Thoracic aorta (tissue), 2 donors: ENCODE data around the gene TMEM255B. TPM values are rescaled to one million over a fixed set of nuclear protein-coding genes. Genes with fewer than 3 reads are reported as not detected.

Experiments
- ATAC-seq: fragments of 150-250 bp; one replicate; pipeline ENCODE4 v1.8.0; 2017; ENCODE audit warnings: low read depth; ENCODE audit not compliant: insufficient number of reproducible peaks, low FRiP score
- DNase-seq: peaks from one replicate; pipeline ENCODE4 v3.0.0-alpha.2; 2020; ENCODE audit warnings: low spot score
- H3K27ac ChIP-seq, 2 donors: fragments of 200-600 bp; sonication (generic); 1 replicate in 1 of 2; 2 replicates in 1 of 2; pipeline ENCODE4 v1.5.1; 2016; ENCODE audit warnings: mild to moderate bottlenecking in 2 of 2, moderate library complexity in 2 of 2
- H3K27me3 ChIP-seq: fragments of 200-600 bp; sonication (generic); replicated peaks from 2 replicates; pipeline ENCODE4 v1.6.0; 2016; ENCODE audit warnings: mild to moderate bottlenecking; ENCODE audit not compliant: insufficient read depth
- H3K36me3 ChIP-seq: fragments of 200-600 bp; sonication (generic); one replicate; pipeline ENCODE4 v1.5.1; 2016
- H3K4me1 ChIP-seq, 2 donors: fragments of 200-600 bp; sonication (generic); 1 replicate in 1 of 2; 2 replicates in 1 of 2; pipeline versions ENCODE4 v1.5.1 to v1.6.0; 2016; ENCODE audit warnings: low read depth in 2 of 2, mild to moderate bottlenecking in 1 of 2; ENCODE audit not compliant: control insufficient read depth in 1 of 2
- H3K4me3 ChIP-seq: fragments of 200-600 bp; sonication (generic); 2 replicates; pipeline ENCODE4 v1.5.1; 2016; ENCODE audit warnings: mild to moderate bottlenecking
- H3K9me3 ChIP-seq: fragments of 200-600 bp; sonication (generic); 2 replicates; pipeline ENCODE4 v1.5.1; 2016
- total RNA-seq, 2 donors: library from RNA; depleted of rRNA; stranded (reverse); fragments of >200 nt; gene quantifications; one replicate each; pipeline versions ENCODE4 v1.1.0 to v1.2.3, GENCODE V29; 2016
- TF ChIP-seq, protein P1 (sequence below): fragments of 200-600 bp; sonication (generic); IDR thresholded peaks from one replicate; pipeline ENCODE4 v1.5.1; 2019; ENCODE audit warnings: antibody characterized with exemption

Gene TMEM255B
- total RNA-seq, 2 donors from 2014 or later: 11.2 to 14.9 TPM

DNA sequence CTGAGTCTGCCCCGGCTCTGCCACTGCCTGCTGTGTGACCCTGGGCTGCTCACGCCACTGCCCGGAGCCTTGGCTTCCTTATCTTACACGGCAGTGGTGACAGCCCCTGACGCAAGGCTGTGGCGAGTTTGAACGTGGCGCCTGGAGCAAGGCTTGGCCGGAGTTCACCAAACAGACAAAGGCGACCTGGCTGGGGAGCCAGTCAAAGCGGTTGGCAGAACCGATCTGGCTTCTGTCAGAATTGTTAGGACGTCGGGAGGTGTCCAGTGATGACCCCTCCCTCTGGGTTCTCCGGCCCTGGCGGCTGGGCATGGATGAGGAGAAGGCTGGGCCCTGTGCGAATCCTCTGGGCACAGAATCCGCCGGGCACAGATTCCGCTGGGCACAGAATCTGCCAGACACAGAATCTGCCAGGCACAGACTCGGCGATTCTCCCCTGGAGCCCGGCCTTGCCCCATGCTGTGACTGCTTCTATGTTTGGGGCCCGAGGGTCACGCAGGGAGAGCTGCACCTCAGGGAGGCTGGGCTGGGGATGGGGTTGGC is 11.7 kb upstream of the TMEM255B start:
- DNase-seq: no peak
- TF ChIP-seq, protein P1, sequence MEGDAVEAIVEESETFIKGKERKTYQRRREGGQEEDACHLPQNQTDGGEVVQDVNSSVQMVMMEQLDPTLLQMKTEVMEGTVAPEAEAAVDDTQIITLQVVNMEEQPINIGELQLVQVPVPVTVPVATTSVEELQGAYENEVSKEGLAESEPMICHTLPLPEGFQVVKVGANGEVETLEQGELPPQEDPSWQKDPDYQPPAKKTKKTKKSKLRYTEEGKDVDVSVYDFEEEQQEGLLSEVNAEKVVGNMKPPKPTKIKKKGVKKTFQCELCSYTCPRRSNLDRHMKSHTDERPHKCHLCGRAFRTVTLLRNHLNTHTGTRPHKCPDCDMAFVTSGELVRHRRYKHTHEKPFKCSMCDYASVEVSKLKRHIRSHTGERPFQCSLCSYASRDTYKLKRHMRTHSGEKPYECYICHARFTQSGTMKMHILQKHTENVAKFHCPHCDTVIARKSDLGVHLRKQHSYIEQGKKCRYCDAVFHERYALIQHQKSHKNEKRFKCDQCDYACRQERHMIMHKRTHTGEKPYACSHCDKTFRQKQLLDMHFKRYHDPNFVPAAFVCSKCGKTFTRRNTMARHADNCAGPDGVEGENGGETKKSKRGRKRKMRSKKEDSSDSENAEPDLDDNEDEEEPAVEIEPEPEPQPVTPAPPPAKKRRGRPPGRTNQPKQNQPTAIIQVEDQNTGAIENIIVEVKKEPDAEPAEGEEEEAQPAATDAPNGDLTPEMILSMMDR: no peak
- Histone ChIP-seq H3K27me3 (no peaks in the 10 kb centered on the region), H3K27ac (no peak overlapping the region), H3K4me1 (peaks cover 0 to under 1% of the 10 kb centered on the region in 2 donors), H3K4me3 (no peak overlapping the region), H3K36me3 (no peaks in the 10 kb centered on the region), H3K9me3 (no peaks in the 10 kb centered on the region)
- ATAC-seq: no peak

DNA sequence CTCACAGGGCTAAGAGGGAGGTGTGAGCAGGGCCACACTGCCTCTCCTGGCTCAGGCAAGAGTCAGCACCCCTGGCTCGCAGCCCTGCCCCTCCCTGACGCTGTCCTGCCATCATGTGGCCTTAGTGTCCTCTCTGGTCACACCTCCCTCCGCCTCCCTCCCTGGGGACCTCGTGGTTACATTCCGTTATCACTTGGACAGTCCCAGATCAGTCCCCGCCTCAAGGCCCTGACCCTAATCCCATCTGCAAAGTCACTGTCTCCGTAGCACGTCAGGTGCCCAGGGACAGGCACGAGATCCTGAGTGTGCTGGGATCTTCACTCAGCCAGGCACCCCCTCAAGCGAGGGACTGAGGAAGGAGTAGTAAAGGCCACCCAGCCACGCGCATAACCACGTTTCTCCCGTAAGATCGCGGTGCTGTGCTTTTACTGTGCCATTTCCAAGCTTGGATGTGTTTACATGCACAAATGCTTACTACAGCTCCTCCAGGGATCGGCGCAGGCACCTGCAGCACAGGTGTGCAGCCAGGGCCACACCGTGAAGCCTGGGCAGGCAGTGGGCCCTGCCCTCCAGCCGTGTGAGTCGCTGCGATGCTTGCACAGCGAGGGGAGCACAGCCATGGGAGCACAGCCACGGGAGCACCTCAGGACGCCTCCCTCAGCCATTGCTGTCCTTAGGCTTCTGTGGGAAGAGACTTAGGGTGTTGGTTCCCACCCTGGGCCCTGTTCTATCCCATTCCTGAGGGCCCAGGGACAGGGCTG is 10.7 kb upstream of the TMEM255B start:
- Histone ChIP-seq H3K4me1 (no peaks in the 10 kb centered on the region), H3K27ac (no peak overlapping the region), H3K4me3 (no peak overlapping the region), H3K27me3 (no peaks in the 10 kb centered on the region), H3K9me3 (no peaks in the 10 kb centered on the region), H3K36me3 (no peaks in the 10 kb centered on the region)
- TF ChIP-seq, protein P1: no peak
- ATAC-seq (no peak), DNase-seq (no peak)

DNA sequence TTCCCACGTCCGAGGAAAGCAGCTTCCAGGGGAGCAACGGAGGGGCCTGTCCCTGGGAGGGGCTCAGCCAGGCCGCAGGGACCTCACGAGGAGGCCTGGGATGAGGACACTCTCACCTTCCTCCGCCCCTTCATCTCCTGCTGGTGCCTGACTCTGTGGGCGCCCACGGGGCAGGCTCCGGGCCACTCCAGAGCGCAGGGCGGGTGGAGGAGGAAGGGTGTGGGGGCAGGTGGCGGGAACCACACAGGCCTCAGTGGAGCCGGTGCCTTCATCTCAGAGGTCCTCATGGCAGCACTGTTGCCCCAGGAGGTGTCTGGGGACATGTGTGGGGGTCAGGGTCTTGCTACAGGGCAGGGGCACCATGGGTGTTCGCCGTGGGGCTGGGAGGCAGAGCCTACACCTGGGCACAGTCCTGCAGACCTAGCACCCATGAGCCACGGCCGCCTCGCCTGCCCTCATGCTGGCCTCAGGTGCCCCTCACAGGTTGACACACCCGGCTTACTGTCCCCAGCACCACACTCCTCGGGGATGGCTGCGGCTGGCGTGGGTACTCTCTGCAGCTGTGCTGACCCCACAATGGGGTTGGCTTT is 10.1 kb upstream of the TMEM255B start:
- DNase-seq: no peak

DNA sequence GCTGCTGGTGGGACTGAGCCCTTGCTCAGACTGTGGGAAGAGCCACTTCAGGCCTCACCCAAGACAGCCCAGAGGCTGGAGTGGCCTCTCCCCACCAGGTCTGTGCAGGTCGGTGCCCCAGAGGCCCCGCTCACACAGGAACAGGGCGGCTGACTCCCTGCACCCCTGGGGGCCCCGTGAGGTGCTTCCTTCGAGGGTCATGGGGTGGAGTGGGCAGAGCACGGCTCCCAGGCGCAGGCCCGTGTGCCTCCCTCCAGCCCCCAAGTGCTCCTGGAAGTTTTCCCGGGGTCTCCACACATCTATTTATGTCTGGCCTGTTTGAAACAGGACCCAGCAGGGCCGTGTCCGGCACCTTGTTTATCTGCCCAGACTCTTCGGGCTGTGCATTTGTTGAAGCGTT is 9.5 kb upstream of the TMEM255B start:
- H3K27ac ChIP-seq: no peak overlapping the region
- no peaks in the 10 kb centered on the region for H3K4me1 ChIP-seq
- DNase-seq (no peak), ATAC-seq (no peak)
- H3K4me3 ChIP-seq: no peak overlapping the region
- TF ChIP-seq, protein P1: no peak
- no peaks in the 10 kb centered on the region for H3K27me3 ChIP-seq
- H3K36me3 ChIP-seq: no peaks in the 10 kb centered on the region
- no peaks in the 10 kb centered on the region for H3K9me3 ChIP-seq

More for the DNA sequence above, 10.1 kb upstream of the TMEM255B start:
- no peaks in the 10 kb centered on the region for H3K27me3 ChIP-seq
- no peaks in the 10 kb centered on the region for H3K9me3 ChIP-seq
- TF ChIP-seq, protein P1: no peak
- H3K36me3 ChIP-seq: no peaks in the 10 kb centered on the region
- no peaks in the 10 kb centered on the region for H3K4me1 ChIP-seq
- no peak overlapping the region for H3K4me3 ChIP-seq
- no peak for ATAC-seq
- no peak overlapping the region for H3K27ac ChIP-seq

DNA sequence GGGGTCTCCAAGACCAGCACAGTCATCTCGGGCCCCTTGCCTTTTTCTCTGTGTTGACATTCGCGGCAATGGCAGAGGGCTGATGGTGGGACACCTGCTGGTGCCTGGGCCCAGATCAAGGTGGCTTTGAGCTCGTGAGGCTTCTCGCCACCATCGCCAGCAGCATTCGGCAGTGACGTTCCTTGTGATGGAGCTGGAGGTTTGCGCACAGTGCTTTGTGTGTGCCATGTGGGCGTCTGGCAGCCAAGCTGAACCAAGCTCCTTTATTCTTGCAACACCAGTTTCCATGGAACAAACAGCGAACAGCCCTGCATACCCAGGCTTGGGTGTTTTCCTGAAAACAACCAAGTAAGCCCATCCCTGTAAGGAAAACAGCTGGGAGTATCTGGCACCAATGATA is 9.1 kb upstream of the TMEM255B start:
- no peaks in the 10 kb centered on the region for H3K27me3 ChIP-seq
- no peaks in the 10 kb centered on the region for H3K9me3 ChIP-seq
- no peak overlapping the region for H3K27ac ChIP-seq
- TF ChIP-seq, protein P1: no peak
- no peak for DNase-seq
- ATAC-seq: no peak
- no peaks in the 10 kb centered on the region for H3K36me3 ChIP-seq
- H3K4me1 ChIP-seq: no peaks in the 10 kb centered on the region
- no peak overlapping the region for H3K4me3 ChIP-seq
